ENCODE measurements around the gene UBE2E2. TPM values are rescaled to one million over a fixed set of nuclear protein-coding genes. Genes with fewer than 3 reads are reported as not detected.
A peak's percentile ranks its signal among the peaks of the same experiment; 100 is the strongest.
"Not testable (repeated sequence)": the region's sequence is repeated elsewhere in the genome, so short reads cannot be mapped to it uniquely, and the experiment has no call there.

Gene UBE2E2
- total RNA-seq, 1 donor, result 41.5 TPM

DNA sequence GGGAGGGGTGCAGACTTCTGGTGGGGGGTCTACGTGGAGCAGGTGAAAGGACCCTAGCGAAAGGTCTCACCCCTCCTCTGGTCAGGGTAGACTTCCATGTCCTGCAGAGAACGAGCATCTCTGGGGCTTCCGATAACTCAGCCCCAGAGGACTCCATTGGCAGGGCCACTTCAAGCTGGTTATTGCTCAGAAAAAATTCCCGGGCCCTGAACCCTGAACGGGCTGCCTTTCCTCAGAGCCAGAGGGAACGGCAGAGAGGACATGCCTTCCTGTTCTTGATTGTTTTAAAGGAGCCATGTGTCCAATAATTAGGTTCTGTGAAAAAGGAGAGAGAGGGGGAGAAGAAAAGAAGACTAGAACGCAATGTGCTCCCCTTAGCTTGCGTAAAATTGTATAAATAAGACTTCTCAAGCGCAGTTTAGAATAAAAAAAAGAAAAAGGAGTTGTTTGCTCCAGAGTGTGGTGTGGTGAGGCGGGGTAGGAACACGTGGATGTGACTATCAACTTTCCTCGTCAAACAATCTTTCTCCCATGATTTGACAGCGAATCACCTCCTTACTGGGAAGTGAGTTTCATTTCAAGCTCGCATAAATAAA lies 409.3 kb downstream of the UBE2E2 start:
- no peak for DNase-seq (ENCODE audit: low read depth)
- no peak overlapping the region for H3K4me3 ChIP-seq (ENCODE audit: low read depth, low read length)
- no peak for TF ChIP-seq CTCF (IDR thresholded peaks at IDR 0.05; ENCODE audit: insufficient read depth, low read depth, low read length)

- H3K4me3 ChIP-seq (ENCODE audit: low read depth, low read length), result no peak overlapping the region
- no peak for TF ChIP-seq CTCF (IDR thresholded peaks at IDR 0.05; ENCODE audit: insufficient read depth, low read depth, low read length)
These were observed 411.9 kb downstream of the UBE2E2 start for GRCh38 chr3:23615068-23615467.

GRCh38 chr3:23618475-23618874 lies 415.3 kb downstream of the UBE2E2 start:
- H3K4me3 ChIP-seq (ENCODE audit: low read depth, low read length); DNase-seq (ENCODE audit: low read depth): not testable (repeated sequence)

More at GRCh38 chr3:23615068-23615467, 411.9 kb downstream of the UBE2E2 start:
- DNase-seq (ENCODE audit: low read depth), result no peak

- no peak overlapping the region for H3K4me3 ChIP-seq (ENCODE audit: low read depth, low read length)
- DNase-seq (ENCODE audit: low read depth), result peak; percentile 25
- no peak for TF ChIP-seq CTCF (IDR thresholded peaks at IDR 0.05; ENCODE audit: insufficient read depth, low read depth, low read length)
These were observed 416.8 kb downstream of the UBE2E2 start for GRCh38 chr3:23619705-23620637.

- no peak for DNase-seq (ENCODE audit: low read depth)
- TF ChIP-seq CTCF (IDR thresholded peaks at IDR 0.05; ENCODE audit: insufficient read depth, low read depth, low read length), result no peak
- H3K4me3 ChIP-seq (ENCODE audit: low read depth, low read length), result no peak overlapping the region
These were observed 417.5 kb downstream of the UBE2E2 start for GRCh38 chr3:23620638-23621015.

DNA sequence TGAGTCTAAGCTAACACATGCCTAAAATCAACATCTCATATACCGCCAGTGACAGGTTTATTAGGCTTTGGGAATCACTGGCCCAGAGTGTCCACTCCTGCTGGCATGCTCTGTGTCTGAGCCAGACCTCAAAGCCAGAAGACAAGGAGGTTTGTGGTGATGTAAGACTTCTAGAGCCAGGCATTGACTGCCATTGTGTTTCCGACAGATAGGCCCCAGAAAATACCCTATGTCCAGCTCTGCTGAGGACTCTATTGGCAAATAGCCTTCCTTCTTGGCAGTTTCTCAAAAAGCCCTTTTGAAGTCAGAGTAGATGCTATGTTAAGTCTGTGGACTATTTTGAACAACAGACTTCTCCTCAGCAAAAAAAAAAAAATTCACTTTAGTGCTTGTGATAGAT lies 420.7 kb downstream of the UBE2E2 start:
- no peak for TF ChIP-seq CTCF (IDR thresholded peaks at IDR 0.05; ENCODE audit: insufficient read depth, low read depth, low read length)
- DNase-seq (ENCODE audit: low read depth), result peak; percentile 76
- no peak overlapping the region for H3K4me3 ChIP-seq (ENCODE audit: low read depth, low read length)

DNA sequence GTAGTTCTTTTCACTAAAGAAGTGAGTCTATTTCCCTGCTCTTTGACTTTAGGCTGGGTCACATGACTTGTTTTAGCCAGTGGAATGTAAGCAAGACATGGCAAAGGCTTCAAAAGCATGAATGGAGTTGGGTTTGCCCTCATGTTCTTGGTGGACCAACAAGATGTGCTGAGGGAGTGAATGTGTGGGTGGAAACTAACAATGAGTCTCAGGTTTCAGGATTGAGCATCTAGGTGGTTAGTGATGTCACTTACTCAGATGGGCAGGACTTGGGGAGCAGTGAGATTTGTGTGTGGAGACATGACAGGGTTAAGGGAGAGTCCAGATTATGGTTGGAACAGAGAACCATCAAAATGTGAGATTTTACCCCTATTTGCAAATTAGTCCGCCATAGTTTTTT lies 421.2 kb downstream of the UBE2E2 start:
- no peak for TF ChIP-seq CTCF (IDR thresholded peaks at IDR 0.05; ENCODE audit: insufficient read depth, low read depth, low read length)
- no peak overlapping the region for H3K4me3 ChIP-seq (ENCODE audit: low read depth, low read length)
- no peak for DNase-seq (ENCODE audit: low read depth)

Measured in fibroblast of villous mesenchyme (primary cell).